GM21515 (cell line): ENCODE measurements around the gene DPYSL5.
"Not testable (repeated sequence)": the region's sequence is repeated elsewhere in the genome, so short reads cannot be mapped to it uniquely, and the experiment has no call there.

ENCODE experiments used
- ATAC-seq: cut with Tn5 transposase; IDR thresholded peaks from one replicate; pipeline ENCODE4 v1.9.1; 2021; ENCODE audit not compliant: unreplicated experiment

DPYSL5 gene

GRCh38 chr2:26922405-26923188, 74.7 kb downstream of the DPYSL5 start:
- no peak for ATAC-seq

GRCh38 chr2:26923189-26923466, 75.2 kb downstream of the DPYSL5 start:
- ATAC-seq: not testable (repeated sequence)

DNA sequence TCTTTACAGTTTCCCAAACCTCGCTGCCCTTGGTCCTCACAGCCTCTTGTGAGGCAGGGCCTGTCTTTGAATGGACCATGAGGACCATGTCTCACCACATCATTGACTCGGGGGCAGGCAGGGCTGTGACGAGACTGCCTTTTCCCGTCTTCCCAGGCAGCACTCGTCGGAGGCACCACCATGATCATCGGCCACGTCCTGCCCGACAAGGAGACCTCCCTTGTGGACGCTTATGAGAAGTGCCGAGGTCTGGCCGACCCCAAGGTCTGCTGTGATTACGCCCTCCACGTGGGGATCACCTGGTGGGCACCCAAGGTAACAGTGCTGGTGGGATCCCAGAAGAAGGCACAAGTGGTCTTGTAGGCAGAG, 76.8 kb downstream of the DPYSL5 start:
- ATAC-seq: no peak

- no peak for ATAC-seq
These were observed 77.3 kb downstream of the DPYSL5 start for GRCh38 chr2:26925100-26925791.

DNA sequence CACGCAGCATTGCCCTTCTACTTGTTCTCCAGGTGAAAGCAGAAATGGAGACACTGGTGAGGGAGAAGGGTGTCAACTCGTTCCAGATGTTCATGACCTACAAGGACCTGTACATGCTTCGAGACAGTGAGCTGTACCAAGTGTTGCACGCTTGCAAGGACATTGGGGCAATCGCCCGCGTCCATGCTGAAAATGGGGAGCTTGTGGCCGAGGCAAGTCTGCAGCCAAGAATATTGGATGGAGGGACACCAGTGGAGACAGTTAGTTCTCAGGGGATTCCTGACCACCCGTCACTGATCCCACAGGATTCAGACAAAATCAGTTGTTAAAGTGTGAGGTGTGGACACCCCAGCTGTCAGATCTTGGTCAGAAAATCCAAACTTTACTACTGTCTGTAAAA, 79.3 kb downstream of the DPYSL5 start:
- no peak for ATAC-seq

- no peak for ATAC-seq
These were observed 85.0 kb downstream of the DPYSL5 start for GRCh38 chr2:26932974-26933373.

GRCh38 chr2:26933431-26934334, 85.8 kb downstream of the DPYSL5 start:
- no peak for ATAC-seq

DNA sequence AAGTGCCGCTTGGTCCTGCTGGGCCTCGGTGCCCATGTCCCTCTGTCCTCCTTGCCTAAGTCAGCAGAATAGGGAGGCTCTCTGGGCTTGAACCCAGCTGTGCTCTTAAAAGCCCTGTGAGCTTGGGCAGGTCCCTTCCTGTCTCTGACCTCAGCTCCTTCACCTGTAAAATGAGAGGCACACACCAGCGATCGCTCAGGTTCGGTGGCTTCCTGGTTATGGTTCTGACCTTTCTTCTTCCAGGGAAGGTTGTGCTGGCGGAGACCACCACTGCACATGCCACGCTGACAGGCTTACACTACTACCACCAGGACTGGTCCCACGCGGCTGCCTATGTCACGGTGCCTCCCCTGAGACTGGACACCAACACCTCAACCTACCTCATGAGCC, 86.4 kb downstream of the DPYSL5 start:
- no peak for ATAC-seq

- ATAC-seq: no peak
These were observed 87.1 kb downstream of the DPYSL5 start for GRCh38 chr2:26934985-26935384.

GRCh38 chr2:26936855-26937254, 88.9 kb downstream of the DPYSL5 start:
- no peak for ATAC-seq

GRCh38 chr2:26938399-26939118, 90.6 kb downstream of the DPYSL5 start:
- no peak for ATAC-seq

DNA sequence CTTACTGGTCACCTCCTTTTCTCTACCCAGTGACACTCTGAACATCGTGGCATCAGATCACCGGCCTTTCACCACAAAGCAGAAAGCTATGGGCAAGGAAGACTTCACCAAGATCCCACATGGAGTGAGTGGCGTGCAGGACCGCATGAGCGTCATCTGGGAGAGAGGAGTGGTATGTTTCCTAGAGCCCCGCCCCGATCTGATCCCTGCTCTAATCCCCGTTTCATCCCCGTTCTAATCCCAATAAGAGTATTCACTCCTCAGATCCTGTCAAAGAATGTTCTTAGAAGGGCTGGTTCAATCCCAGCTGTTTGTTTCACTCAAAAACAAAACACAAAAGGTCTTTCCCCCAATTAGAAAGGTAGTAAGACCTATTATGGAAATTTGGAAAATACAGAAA, 92.1 kb downstream of the DPYSL5 start:
- no peak for ATAC-seq

DNA sequence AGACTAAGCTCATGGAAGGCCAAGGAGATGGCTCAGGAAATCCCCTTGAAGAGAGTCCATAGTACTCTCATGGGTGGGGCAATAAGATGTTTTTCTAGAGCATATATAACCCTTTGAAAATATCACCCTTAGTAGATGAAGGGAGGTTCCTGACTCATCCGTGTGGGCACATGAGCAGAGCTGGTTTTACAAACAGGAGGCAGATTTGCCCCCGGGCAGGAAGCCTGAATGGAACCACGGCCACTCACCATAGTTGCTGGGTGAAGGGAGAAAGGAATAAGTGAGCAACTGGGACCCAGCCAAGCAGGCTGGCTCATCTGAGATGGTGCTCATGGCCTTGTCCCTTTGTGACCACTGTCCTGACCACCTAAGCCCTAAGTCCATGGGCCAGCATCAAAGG, 93.6 kb downstream of the DPYSL5 start:
- no peak for ATAC-seq

- ATAC-seq: no peak
These were observed 94.8 kb downstream of the DPYSL5 start for GRCh38 chr2:26942543-26943295.

GRCh38 chr2:26945991-26946750, 98.2 kb downstream of the DPYSL5 start:
- ATAC-seq: no peak

DNA sequence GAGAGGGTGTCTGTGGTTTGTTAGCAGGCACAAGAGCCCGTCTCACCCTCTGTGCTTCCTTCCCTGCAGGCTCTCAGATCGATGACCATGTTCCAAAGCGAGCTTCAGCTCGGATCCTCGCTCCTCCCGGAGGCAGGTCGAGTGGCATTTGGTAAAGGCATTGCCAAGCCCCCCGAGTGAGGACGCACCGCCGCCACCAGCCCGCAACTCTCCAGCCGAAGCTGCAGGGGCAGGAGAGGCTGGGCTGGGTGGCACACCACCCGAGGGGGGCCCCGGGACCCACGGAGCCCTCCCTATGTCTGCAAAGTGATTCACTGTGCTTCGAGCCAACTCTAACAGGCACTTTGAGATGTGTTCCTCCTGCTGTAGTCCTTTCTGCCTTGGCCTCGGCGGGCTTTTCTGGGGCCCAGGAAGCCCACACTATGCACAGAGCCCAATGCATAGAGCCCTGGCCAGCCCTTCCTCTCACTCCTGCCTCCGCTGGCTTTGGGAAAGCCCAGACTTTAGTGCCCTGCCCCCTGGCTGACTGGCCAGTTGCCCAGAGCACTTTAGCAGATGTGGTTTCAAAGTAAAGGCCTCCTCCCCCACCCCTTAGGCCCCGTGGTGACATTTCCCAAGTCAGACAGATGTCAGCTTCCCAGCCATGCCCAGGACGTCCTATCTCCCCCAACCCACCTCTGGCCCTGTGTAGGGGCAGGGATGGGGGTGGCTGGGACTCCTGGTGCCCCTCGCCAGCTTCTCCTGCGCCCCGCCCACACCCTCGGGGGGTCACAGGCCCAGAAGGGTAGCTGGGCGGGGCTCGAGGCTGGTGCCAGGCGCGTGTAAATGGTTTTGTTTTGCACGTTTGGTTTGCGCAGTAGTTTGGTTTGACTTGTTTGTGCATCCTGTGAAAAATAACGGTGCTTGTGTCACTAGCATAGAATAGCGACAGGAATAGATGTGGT, 99.2 kb downstream of the DPYSL5 start:
- no peak for ATAC-seq

DNA sequence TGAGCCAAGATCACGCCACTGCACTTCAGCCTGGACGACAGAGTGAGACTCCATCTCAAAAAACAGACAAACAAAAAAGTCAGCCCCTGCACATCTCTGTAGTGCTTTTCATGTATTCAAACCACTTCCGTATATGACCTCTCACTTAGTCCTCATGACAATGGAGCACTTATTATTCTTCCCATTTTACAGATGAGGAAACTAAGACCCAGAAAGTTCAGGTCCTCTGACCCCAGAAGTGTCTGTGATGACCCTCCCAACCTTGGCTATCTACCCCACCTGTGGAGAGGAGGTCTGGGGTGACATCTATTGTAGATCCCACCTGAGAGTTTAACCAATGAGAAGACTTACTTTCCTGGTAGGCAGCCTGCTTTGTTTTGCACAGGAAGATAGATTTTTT, 100.9 kb downstream of the DPYSL5 start:
- no peak for ATAC-seq

- ATAC-seq: no peak
These were observed 102.3 kb downstream of the DPYSL5 start for GRCh38 chr2:26950246-26950645.

DNA sequence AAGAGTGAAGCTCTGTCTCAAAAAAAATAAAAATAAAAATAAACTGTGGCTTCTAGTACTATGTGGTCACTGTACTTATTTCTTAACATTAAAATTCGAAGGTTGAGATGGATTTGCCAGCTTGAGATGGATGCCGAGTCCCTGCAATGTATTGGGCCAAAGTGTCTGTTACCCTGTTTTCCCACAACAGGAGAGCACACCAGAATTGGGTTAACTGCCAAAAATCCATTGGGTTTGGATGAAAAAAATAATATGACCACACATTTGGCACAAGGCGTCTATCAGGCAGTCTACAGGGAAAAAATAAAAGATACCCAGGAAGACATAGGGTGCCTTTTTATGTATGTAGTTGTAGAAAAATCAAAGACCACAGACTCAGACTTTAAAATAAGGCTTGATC, 103.3 kb downstream of the DPYSL5 start:
- no peak for ATAC-seq
